OCI-LY3 (cell line): ENCODE results near the gene BCLAF1.

ENCODE experiments used
- EZH2phosphoT487 ChIP-seq: fragments of 200-600 bp; shearing (Covaris generic); IDR thresholded peaks from 2 replicates; pipeline ENCODE4 v1.6.1; 2018; ENCODE audit warnings: antibody characterized with exemption, mixed run types, low read depth
- TF ChIP-seq, protein P1 (sequence below): fragments of 200-600, 300-600 bp; sonication (generic); IDR thresholded peaks from 2 replicates; pipeline ENCODE4 v1.5.1; 2014; ENCODE audit warnings: antibody characterized with exemption, low read length, low read depth

DNA sequence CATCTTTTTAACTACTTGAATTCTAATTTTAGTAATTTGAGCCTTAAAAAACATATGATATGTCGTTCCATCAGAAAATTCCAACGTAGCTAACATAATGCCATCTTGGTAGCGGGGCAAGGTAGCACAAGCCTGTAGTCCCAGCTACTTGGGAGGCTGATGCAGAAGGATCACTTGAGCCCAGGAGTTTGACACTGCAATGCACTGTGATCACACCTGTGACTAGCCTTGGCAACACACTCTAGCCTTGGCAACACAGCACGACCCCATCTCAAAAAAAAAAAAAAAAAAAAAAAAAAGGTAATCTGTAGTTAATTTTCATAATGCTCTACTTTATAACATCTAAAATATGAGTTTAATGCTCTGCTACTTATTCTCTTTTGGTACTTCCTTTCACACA lies 6.7 kb downstream of the BCLAF1 start:
- TF ChIP-seq, protein P1, sequence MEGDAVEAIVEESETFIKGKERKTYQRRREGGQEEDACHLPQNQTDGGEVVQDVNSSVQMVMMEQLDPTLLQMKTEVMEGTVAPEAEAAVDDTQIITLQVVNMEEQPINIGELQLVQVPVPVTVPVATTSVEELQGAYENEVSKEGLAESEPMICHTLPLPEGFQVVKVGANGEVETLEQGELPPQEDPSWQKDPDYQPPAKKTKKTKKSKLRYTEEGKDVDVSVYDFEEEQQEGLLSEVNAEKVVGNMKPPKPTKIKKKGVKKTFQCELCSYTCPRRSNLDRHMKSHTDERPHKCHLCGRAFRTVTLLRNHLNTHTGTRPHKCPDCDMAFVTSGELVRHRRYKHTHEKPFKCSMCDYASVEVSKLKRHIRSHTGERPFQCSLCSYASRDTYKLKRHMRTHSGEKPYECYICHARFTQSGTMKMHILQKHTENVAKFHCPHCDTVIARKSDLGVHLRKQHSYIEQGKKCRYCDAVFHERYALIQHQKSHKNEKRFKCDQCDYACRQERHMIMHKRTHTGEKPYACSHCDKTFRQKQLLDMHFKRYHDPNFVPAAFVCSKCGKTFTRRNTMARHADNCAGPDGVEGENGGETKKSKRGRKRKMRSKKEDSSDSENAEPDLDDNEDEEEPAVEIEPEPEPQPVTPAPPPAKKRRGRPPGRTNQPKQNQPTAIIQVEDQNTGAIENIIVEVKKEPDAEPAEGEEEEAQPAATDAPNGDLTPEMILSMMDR: no peak
- no peak for TF ChIP-seq EZH2phosphoT487
